GM19023 (cell line): ENCODE data around the gene CSAD.
"Not testable (repeated sequence)": the region's sequence is repeated elsewhere in the genome, so short reads cannot be mapped to it uniquely, and the experiment has no call there.

Experiments used
- ATAC-seq: cut with Tn5 transposase; IDR thresholded peaks from one replicate; pipeline ENCODE4 v1.9.1; 2021; ENCODE audit warnings: mild to moderate bottlenecking, moderate library complexity; ENCODE audit not compliant: unreplicated experiment

CSAD gene

GRCh38 chr12:53181935-53182334 lies 1.2 kb upstream of the CSAD start:
- ATAC-seq: no peak

GRCh38 chr12:53180931-53181645 lies 363 bp upstream of the CSAD start:
- peak; percentile 48 for ATAC-seq

- peak; percentile 9 for ATAC-seq
Observed at GRCh38 chr12:53179687-53180219, 972 bp downstream of the CSAD start.

GRCh38 chr12:53178803-53179202 lies 1.9 kb downstream of the CSAD start:
- ATAC-seq: not testable (repeated sequence)

- ATAC-seq: not testable (repeated sequence)
Observed at GRCh38 chr12:53177447-53177846, 3.3 kb downstream of the CSAD start.

GRCh38 chr12:53176750-53177149 lies 4.0 kb downstream of the CSAD start:
- ATAC-seq: no peak

GRCh38 chr12:53174881-53175491 lies 5.7 kb downstream of the CSAD start:
- no peak for ATAC-seq

- no peak for ATAC-seq
Observed at GRCh38 chr12:53173085-53173715, 7.5 kb downstream of the CSAD start.

GRCh38 chr12:53172352-53172751 lies 8.4 kb downstream of the CSAD start:
- no peak for ATAC-seq

GRCh38 chr12:53171725-53172329 lies 8.9 kb downstream of the CSAD start:
- ATAC-seq: no peak

- no peak for ATAC-seq
Observed at GRCh38 chr12:53170876-53171724, 9.6 kb downstream of the CSAD start.

GRCh38 chr12:53170215-53170614 lies 10.5 kb downstream of the CSAD start:
- ATAC-seq: no peak

GRCh38 chr12:53169644-53170043 lies 11.1 kb downstream of the CSAD start:
- no peak for ATAC-seq

- no peak for ATAC-seq
Observed at GRCh38 chr12:53166837-53167236, 13.9 kb downstream of the CSAD start.

GRCh38 chr12:53163008-53163407 lies 17.7 kb downstream of the CSAD start:
- not testable (repeated sequence) for ATAC-seq

- no peak for ATAC-seq
Observed at GRCh38 chr12:53161119-53161911, 19.4 kb downstream of the CSAD start.

- ATAC-seq: no peak
Observed at GRCh38 chr12:53160673-53161072, 20.1 kb downstream of the CSAD start.

GRCh38 chr12:53160000-53160399 lies 20.7 kb downstream of the CSAD start:
- no peak for ATAC-seq

GRCh38 chr12:53159195-53159839 lies 21.4 kb downstream of the CSAD start:
- peak; percentile 74 for ATAC-seq
